NB4 (cell line): Measurements from ENCODE around the gene LANCL2.

Source experiments
- DNase-seq: peaks from one replicate; pipeline ENCODE4 v3.0.0; 2010; ENCODE audit warnings: low read depth
- H3K4me3 ChIP-seq: one replicate; pipeline ENCODE4 v1.5.1; 2011; ENCODE audit warnings: mild to moderate bottlenecking, low read depth, low read length, moderate library complexity
- CTCF ChIP-seq: IDR thresholded peaks from one replicate; pipeline ENCODE4 v1.5.1; 2012; ENCODE audit warnings: low read depth, low read length
- MAX ChIP-seq: IDR thresholded peaks from 2 replicates; pipeline ENCODE4 v1.6.1; 2011; ENCODE audit warnings: low read depth, low read length
- MYC ChIP-seq: IDR thresholded peaks from 2 replicates; pipeline ENCODE4 v1.6.1; 2011; ENCODE audit warnings: low read depth, low read length
- POLR2A ChIP-seq: IDR thresholded peaks from 2 replicates; pipeline ENCODE4 v1.6.1; 2011; ENCODE audit warnings: mild to moderate bottlenecking; ENCODE audit not compliant: insufficient read length; ENCODE audit errors: extremely low read depth

LANCL2 gene

GRCh38 chr7:55432939-55433784, 68.0 kb downstream of the LANCL2 start:
- peak; percentile 52 for DNase-seq

GRCh38 chr7:55435466-55435865, 70.3 kb downstream of the LANCL2 start:
- no peak overlapping the region for H3K4me3 ChIP-seq
- DNase-seq: no peak
- TF ChIP-seq MAX (no peak), MYC (no peak), POLR2A (no peak), CTCF (no peak)

More at GRCh38 chr7:55432939-55433784, 68.0 kb downstream of the LANCL2 start:
- no peak overlapping the region for H3K4me3 ChIP-seq
- TF ChIP-seq MAX: peak; percentile 76
- no peak for TF ChIP-seq POLR2A
- peak; percentile 29 for TF ChIP-seq CTCF
- peak; percentile 60 for TF ChIP-seq MYC

GRCh38 chr7:55436457-55436856, 71.3 kb downstream of the LANCL2 start:
- TF ChIP-seq MAX: no peak
- TF ChIP-seq CTCF: no peak
- no peak for TF ChIP-seq POLR2A
- no peak for TF ChIP-seq MYC
- no peak overlapping the region for H3K4me3 ChIP-seq
- DNase-seq: no peak

- no peak for DNase-seq
- no peak for TF ChIP-seq MYC
- TF ChIP-seq MAX: no peak
- TF ChIP-seq POLR2A: no peak
- TF ChIP-seq CTCF: no peak
- no peak overlapping the region for H3K4me3 ChIP-seq
Observed at GRCh38 chr7:55437375-55437774, 72.2 kb downstream of the LANCL2 start.

GRCh38 chr7:55438085-55438756, 73.1 kb downstream of the LANCL2 start:
- no peak overlapping the region for H3K4me3 ChIP-seq
- no peak for DNase-seq
- no peak for TF ChIP-seq MYC
- TF ChIP-seq POLR2A: no peak
- TF ChIP-seq CTCF: no peak
- no peak for TF ChIP-seq MAX
